Stimulated activated CD4-positive, alpha-beta T cell treated with anti-CD3 and anti-CD28 coated beads, Interleukin-12 subunit alpha, Interleukin-12 subunit beta, amount 100 ng/mL, for 4 hours (primary cell): ENCODE results near the gene DCTPP1.

Experiments
- DNase-seq: peaks from one replicate; pipeline ENCODE4 v3.0.0-alpha.2; 2020

DCTPP1 gene

GRCh38 chr16:30380072-30380802, 49.6 kb downstream of the DCTPP1 start:
- no peak for DNase-seq

- DNase-seq: no peak
Measured at GRCh38 chr16:30379158-30379783, 50.6 kb downstream of the DCTPP1 start.

DNA sequence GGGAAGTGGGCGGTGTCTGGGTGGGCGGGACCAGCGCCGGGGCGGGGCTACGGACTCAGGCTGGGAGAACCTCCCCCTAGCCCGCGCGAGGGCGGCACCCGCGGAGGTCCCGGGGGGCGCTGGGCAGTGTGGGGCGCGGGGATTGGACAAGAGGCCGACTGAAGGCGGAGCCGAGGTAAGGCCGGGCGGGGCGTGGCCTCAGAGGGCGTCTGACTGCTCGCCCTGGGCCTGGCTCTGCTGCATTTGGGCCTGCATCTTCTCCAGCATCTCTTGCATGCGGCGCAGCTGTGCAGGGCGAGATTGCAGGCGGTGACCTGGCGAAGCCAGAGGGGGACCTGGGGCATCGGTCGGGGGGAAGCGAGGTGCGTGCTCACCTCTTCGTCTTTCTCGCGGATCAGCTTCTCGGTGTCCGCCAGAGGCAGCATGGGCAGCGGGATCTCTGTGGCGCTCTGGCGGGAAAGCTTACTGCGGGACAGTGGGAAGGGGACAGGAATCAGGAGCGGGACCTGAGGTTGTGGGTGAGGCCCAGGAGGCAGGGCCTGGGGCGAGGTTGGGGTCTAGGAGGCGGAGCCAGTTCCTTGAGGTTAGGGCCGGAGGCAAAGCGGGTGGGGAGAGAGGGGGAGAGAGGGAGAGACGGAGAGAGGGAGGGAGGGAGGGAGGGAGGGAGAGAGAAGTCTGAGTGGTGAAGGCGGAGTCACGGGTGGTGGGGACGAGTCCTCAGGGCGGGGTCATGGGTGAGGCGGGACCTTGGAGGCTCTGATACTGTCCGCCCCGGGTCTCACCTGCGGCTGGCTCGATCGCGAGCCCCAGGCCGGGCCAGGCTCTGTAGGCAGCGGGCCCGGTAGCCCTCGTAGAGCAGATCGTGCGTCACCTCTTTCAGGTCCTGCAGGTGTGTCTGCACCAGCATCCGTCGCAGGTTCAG, 51.3 kb downstream of the DCTPP1 start:
- DNase-seq: peak; percentile 99

GRCh38 chr16:30377812-30378235, 52.0 kb downstream of the DCTPP1 start:
- DNase-seq: peak; percentile 80

DNA sequence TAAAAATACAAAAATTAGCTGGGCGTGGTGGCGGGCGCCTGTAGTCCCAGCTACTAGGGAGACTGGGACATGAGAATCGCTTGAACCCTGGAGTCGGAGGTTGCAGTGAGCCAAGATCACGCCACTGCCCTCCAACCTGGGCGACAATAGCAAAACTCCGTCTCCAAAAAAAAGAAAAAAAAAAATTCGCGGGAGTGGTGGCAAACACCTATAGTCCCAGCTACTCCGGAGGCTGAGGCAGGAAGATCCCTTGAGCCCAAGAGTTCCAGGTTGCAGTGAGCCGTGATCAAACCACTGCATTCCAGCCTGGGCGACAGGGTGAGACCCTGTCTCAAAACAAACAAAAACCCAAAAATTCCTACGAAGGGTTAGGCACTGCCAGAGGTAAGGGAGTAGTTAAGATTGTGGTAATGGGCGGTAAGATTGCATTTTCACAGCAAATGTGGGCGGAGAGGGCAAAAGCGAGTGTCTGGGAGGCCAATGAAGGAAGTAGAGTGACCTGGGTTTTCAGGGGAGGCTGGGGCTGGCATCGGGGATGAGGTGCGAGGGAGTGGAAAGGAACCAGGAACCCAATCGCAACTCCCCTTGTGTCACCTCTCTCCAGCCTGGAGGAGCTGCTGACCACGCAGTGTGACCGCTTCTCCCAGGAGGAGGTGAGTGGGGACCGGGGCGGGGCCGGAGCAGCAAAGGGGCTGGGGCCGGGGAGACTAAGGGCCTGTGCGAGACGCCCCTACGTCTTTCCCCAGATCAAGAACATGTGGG, 52.6 kb downstream of the DCTPP1 start:
- no peak for DNase-seq

DNA sequence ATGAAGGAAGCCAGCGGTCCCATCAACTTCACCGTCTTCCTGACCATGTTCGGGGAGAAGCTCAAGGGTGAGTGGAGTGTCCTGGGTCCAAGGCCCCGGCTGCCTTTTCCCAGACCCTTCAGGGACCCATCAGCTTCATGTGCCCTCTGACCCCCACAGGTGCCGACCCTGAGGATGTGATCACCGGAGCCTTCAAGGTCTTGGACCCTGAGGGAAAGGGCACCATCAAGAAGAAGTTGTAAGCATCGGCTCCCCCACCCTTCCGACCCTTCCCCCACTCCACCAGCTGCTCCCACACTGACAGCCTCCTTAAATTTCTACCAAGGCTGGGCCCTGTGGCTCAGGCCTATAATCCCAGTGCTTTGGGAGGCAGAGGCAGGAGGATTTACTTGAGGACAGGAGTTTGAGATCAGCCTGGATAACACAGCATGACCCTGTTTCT, 53.3 kb downstream of the DCTPP1 start:
- no peak for DNase-seq

DNA sequence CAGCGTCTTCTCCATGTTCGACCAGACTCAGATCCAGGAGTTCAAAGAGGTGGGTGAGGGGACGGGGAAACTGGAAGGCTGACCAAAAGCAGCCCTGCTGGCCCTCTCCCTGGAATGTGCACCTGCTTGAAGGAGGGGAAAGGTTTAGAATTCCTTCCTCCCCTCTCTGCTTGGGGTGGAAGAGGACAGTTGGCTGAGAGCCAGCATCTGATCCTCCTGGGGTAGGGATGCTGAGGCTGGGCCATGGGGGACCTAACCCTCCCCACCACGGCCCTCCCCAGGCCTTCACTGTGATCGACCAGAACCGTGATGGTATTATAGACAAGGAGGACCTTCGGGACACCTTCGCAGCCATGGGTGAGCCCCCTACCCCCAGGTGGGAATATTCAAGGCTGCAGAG, 54.0 kb downstream of the DCTPP1 start:
- DNase-seq: no peak

GRCh38 chr16:30374538-30374937, 55.3 kb downstream of the DCTPP1 start, which contains the start of gene MYL11:
TSS of gene MYL11 (plus strand) at chr16:30374802. CDS start at chr16:30374858, 56 bp downstream.
- no peak for DNase-seq
